B cell (primary cell): ENCODE data around the gene MFSD6. TPM values are rescaled to one million over a fixed set of nuclear protein-coding genes. Genes with fewer than 3 reads are reported as not detected.

Experiments used
- ATAC-seq: fragments of 200-7000 bp; cut with Tn5 transposase; one replicate; pipeline ENCODE4 v1.10.0; 2021; ENCODE audit warnings: low read depth, mild to moderate bottlenecking, moderate number of reproducible peaks, moderate library complexity
- CTCF ChIA-PET: fragments of 350-600 bp; sonication (Branson Sonifier 250); formaldehyde crosslinking; loops from one replicate; lab custom pipeline; 2021; ENCODE audit warnings: antibody characterized with exemption, inconsistent platforms; lab: Charles Lee
- POLR2A ChIA-PET: fragments of 350-600 bp; sonication (Branson Sonifier 250); formaldehyde crosslinking; loops from one replicate; lab custom pipeline; 2021; ENCODE audit warnings: antibody characterized with exemption; lab: Charles Lee
- DNase-seq: peaks from one replicate; pipeline ENCODE4 v3.0.0; 2013
- H2AFZ ChIP-seq: 2 replicates; pipeline ENCODE4 v1.6.1; 2012; ENCODE audit warnings: mild to moderate bottlenecking, low read depth, low read length; ENCODE audit not compliant: insufficient read depth, poor library complexity, severe bottlenecking
- H3K27ac ChIP-seq, 2 donors: 1 replicate in 1 of 2; 2 replicates in 1 of 2; pipeline ENCODE4 v1.5.1; 2012 to 2013; ENCODE audit warnings: low read length in 2 of 2, mild to moderate bottlenecking in 2 of 2, moderate library complexity in 1 of 2
- H3K27me3 ChIP-seq, 4 experiments: fragments of 200-600 bp in 1 of 4; sonication (generic) in 1 of 4; replicated peaks in 1 of 4; 1 replicate in 2 of 4; 2 replicates in 2 of 4; pipeline versions ENCODE4 v1.6.1 to v1.7.0; 2013 to 2016; ENCODE audit warnings: low read length in 3 of 4, mild to moderate bottlenecking in 2 of 4, mixed read lengths in 1 of 4, moderate library complexity in 1 of 4; ENCODE audit not compliant: insufficient read depth in 4 of 4, control insufficient read depth in 3 of 4; ENCODE audit errors: control extremely low read depth in 1 of 4
- H3K36me3 ChIP-seq, 2 experiments: replicated peaks in 1 of 2; 1 replicate in 1 of 2; 2 replicates in 1 of 2; pipeline versions ENCODE4 v1.6.1 to v1.7.1; 2013; ENCODE audit warnings: low read length in 1 of 2; ENCODE audit not compliant: insufficient read depth in 2 of 2, control insufficient read depth in 1 of 2; ENCODE audit errors: control extremely low read depth in 1 of 2, extremely low read depth in 1 of 2
- H3K4me1 ChIP-seq, 2 donors: fragments of 200-600 bp in 1 of 2; sonication (generic) in 1 of 2; 1 replicate in 1 of 2; 2 replicates in 1 of 2; pipeline versions ENCODE4 v1.5.1 to v1.6.1; 2013 to 2017; ENCODE audit warnings: low read length in 2 of 2; ENCODE audit not compliant: control insufficient read depth in 2 of 2, insufficient read depth in 2 of 2
- H3K4me2 ChIP-seq: replicated peaks from 2 replicates; pipeline ENCODE3; 2012; ENCODE audit warnings: mild to moderate bottlenecking, low read depth, low read length; ENCODE audit not compliant: poor library complexity, severe bottlenecking
- H3K4me3 ChIP-seq, 5 experiments: fragments of 200-600 bp in 1 of 5; sonication (generic) in 1 of 5; 1 replicate in 3 of 5; 2 replicates in 2 of 5; pipeline versions ENCODE4 v1.5.1 to v1.7.0; 2011 to 2016; ENCODE audit warnings: low read length in 4 of 5, mild to moderate bottlenecking in 4 of 5, low read depth in 2 of 5, control low read depth in 1 of 5, moderate library complexity in 1 of 5; ENCODE audit not compliant: insufficient read depth in 1 of 5; ENCODE audit errors: control extremely low read depth in 1 of 5, extremely low read depth in 1 of 5
- H3K79me2 ChIP-seq: fragments of 200-600 bp; sonication (generic); one replicate; pipeline ENCODE4 v1.6.0; 2016; ENCODE audit warnings: low read length; ENCODE audit not compliant: control insufficient read depth, insufficient read depth
- H3K9ac ChIP-seq: fragments of 200-600 bp; sonication (generic); 2 replicates; pipeline ENCODE4 v1.6.1; 2017; ENCODE audit warnings: mild to moderate bottlenecking, low read length, moderate library complexity
- H3K9me3 ChIP-seq, 3 donors: one replicate each; pipeline versions ENCODE4 v1.6.1 to v1.7.1; 2013; ENCODE audit warnings: low read length in 2 of 3; ENCODE audit not compliant: control insufficient read depth in 2 of 3, insufficient read depth in 1 of 3; ENCODE audit errors: control extremely low read depth in 1 of 3
- H4K20me1 ChIP-seq: 2 replicates; pipeline ENCODE4 v1.6.0; 2012; ENCODE audit warnings: mild to moderate bottlenecking, low read length; ENCODE audit not compliant: insufficient read depth, control insufficient read depth, poor library complexity, severe bottlenecking
- H3K27ac Mint-ChIP-seq: one replicate; pipeline ENCODE4 v1.8.0; 2021; ENCODE audit warnings: mixed read lengths
- H3K27me3 Mint-ChIP-seq: one replicate; pipeline ENCODE4 v1.8.0; 2021; ENCODE audit warnings: mixed read lengths
- H3K4me1 Mint-ChIP-seq: one replicate; pipeline ENCODE4 v1.8.0; 2021; ENCODE audit warnings: mixed read lengths
- H3K4me3 Mint-ChIP-seq: one replicate; pipeline ENCODE4 v1.8.0; 2021; ENCODE audit warnings: mixed read lengths
- H3K9me3 Mint-ChIP-seq: one replicate; pipeline ENCODE4 v1.8.0; 2022; ENCODE audit warnings: mixed read lengths; ENCODE audit not compliant: insufficient read depth
- EZH2 ChIP-seq: IDR thresholded peaks from 2 replicates; pipeline ENCODE4 v1.6.1; 2012; ENCODE audit warnings: borderline replicate concordance, low read depth, mild to moderate bottlenecking, moderate library complexity, low read length; ENCODE audit not compliant: insufficient read depth, poor library complexity, severe bottlenecking
- WGBS: methylation state at CpG from one replicate; pipeline ENCODE4 v1.1.5; 2013; ENCODE audit warnings: missing lambda C conversion rate; ENCODE audit not compliant: insufficient coverage; 5-methylcytosine and 5-hydroxymethylcytosine counted together
- intact Hi-C: fragments of 100-400 bp; cut with micrococcal nuclease; formaldehyde crosslinking; loops from one replicate; pipeline ENCODE4 v1.10.0; 2022
- polyA plus RNA-seq: library from polyadenylated mRNA; depleted of rRNA; stranded (reverse); fragments of >200 nt; gene quantifications from 2 replicates; pipeline ENCODE4 v1.2.3, GENCODE V29; 2012
- total RNA-seq, 2 donors: library from RNA; stranded (reverse); fragments of 120-200 nt in 1 of 2; gene quantifications; 1 replicate in 1 of 2; 2 replicates in 1 of 2; pipeline versions ENCODE4 v1.2.3 to v1.2.4, GENCODE V29; 2013 to 2022
- TF ChIP-seq, protein P1 (sequence below): fragments of 200-600 bp; IDR thresholded peaks from one replicate; pipeline ENCODE4 v1.8.0; 2022; ENCODE audit warnings: antibody characterized with exemption, mild to moderate bottlenecking

Gene MFSD6
- total and polyA plus RNA-seq, 2 donors (not counting 1 experiment from before 2014, with no cell fraction given), result 13.5 to 33.8 TPM

DNA sequence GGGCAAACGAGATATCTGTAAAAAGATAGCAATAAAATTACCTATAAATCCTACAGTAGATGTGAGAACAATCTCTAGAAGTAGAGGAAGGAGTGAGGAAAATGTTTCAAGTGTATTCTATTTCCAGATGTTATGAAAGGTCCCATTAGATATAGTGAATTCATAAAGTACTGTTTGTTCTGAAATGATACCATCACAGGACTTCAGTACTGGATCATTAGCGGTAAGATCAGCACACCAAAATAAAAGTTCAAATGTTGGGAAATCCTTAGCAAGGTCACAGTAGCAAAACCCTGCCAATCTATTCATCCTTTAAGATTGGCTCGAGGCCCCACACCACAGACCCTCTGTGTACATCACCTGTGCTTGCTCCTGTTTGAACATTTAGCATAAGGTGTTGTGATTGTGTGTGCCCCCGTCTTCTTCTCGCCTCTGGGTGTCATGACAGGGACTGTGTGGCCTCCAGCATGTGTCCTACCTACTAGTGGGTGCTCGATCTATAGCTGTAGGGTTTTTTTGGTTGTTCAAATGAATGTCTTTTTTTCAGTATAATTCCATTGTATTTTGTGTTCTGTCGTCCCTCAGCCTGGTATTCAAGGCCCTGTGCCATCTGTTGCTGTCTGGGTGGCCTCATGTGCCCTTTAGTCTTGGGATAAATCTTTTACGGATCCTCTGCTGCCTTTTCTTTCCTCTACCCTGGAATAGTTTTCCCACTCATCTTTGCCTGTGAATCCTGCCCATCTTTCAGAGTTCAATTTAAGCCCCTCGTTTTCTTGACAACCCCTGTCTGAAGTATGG lies 9.1 kb downstream of the MFSD6 start:
- no peak overlapping the region for H3K4me3 ChIP-seq
- peaks cover 14 to 26% of the 10 kb centered on the region in 2 donors for H3K4me1 ChIP-seq
- H4K20me1 ChIP-seq, result peaks cover 7% of the 10 kb centered on the region
- DNase-seq, result no peak
- intact Hi-C loops, result no loop called here
- TF ChIP-seq, protein P1, sequence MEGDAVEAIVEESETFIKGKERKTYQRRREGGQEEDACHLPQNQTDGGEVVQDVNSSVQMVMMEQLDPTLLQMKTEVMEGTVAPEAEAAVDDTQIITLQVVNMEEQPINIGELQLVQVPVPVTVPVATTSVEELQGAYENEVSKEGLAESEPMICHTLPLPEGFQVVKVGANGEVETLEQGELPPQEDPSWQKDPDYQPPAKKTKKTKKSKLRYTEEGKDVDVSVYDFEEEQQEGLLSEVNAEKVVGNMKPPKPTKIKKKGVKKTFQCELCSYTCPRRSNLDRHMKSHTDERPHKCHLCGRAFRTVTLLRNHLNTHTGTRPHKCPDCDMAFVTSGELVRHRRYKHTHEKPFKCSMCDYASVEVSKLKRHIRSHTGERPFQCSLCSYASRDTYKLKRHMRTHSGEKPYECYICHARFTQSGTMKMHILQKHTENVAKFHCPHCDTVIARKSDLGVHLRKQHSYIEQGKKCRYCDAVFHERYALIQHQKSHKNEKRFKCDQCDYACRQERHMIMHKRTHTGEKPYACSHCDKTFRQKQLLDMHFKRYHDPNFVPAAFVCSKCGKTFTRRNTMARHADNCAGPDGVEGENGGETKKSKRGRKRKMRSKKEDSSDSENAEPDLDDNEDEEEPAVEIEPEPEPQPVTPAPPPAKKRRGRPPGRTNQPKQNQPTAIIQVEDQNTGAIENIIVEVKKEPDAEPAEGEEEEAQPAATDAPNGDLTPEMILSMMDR, result no peak
- no peak for TF ChIP-seq EZH2
- ATAC-seq, result no peak
- peaks cover 56% of the 10 kb centered on the region for H3K4me1 Mint-ChIP-seq
- no peaks in the 10 kb centered on the region for H3K9me3 ChIP-seq
- H3K9ac ChIP-seq, result no peak overlapping the region
- WGBS, result 100% methylated on average over 3 of the region's 9 CpGs
- peak overlapping the region in 1 of 2 donors; percentile 87 for H3K27ac ChIP-seq
- no peak overlapping the region for H3K27ac Mint-ChIP-seq
- no peaks in the 10 kb centered on the region for H3K27me3 ChIP-seq
- peaks cover 78% of the 10 kb centered on the region for H3K79me2 ChIP-seq
- no peaks in the 10 kb centered on the region for H3K9me3 Mint-ChIP-seq
- no peak overlapping the region for H3K4me2 ChIP-seq
- H3K27me3 Mint-ChIP-seq, result no peaks in the 10 kb centered on the region
- no peak overlapping the region for H3K4me3 Mint-ChIP-seq
- no peak overlapping the region for H2AFZ ChIP-seq
- CTCF ChIA-PET, result interaction anchor here (0.6 to 1.0 kb wide), 3 partner anchors 11 to 100 kb away, joined by 3 to 5 read pairs (median 3); no protein-coding TSS in a partner anchor
- POLR2A ChIA-PET, result no interaction called here
- H3K36me3 ChIP-seq, result no peaks in the 10 kb centered on the region

DNA sequence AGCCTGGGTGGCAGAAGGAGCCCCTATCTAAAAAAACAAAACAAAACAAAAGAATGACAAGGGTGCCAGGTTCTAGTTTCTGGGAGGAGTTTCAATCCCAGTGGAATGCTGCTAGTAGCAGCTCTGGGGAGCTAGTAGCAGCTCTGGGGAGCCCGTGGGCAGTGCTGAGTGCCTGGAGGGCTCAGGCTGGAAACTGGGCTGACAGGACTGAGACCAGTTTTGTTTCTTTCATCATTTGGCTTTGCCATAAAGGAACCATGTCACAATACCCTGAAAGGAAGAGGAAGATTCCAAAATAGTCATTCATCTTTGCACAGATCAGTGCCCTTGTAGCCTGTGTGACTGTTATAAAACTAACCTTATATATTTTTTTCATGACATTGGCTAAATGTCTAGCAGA lies 10.6 kb downstream of the MFSD6 start:
- Mint-ChIP-seq H3K4me3 (no peak overlapping the region), H3K4me1 (peaks cover 44% of the 10 kb centered on the region), H3K9me3 (no peaks in the 10 kb centered on the region), H3K27ac (no peak overlapping the region), H3K27me3 (no peaks in the 10 kb centered on the region)
- Histone ChIP-seq H3K4me3 (no peak overlapping the region), H2AFZ (no peak overlapping the region), H3K27me3 (no peaks in the 10 kb centered on the region), H3K9me3 (no peaks in the 10 kb centered on the region), H4K20me1 (peaks cover 7% of the 10 kb centered on the region), H3K4me2 (no peak overlapping the region), H3K27ac (no peak overlapping the region), H3K9ac (no peak overlapping the region), H3K36me3 (no peaks in the 10 kb centered on the region), H3K79me2 (peaks cover 72% of the 10 kb centered on the region), H3K4me1 (peaks cover 9 to 23% of the 10 kb centered on the region in 2 donors)
- ATAC-seq (no peak), DNase-seq (no peak)
- ChIA-PET CTCF (no interaction called here), POLR2A (no interaction called here)
- WGBS, result 88% methylated on average over 1 of the region's 1 CpG
- intact Hi-C loops, result no loop called here
- TF ChIP-seq, protein P1, result no peak
- no peak for TF ChIP-seq EZH2
